HepG2 (cell line): ENCODE results near the gene LBX2. TPM values are rescaled to one million over a fixed set of nuclear protein-coding genes. Genes with fewer than 3 reads are reported as not detected.
A peak's percentile ranks its signal among the peaks of the same experiment; 100 is the strongest.

ENCODE experiments used
- ARID2 ChIP-seq: sonication (generic); formaldehyde crosslinking; IDR thresholded peaks from 2 replicates; pipeline ENCODE4 v1.8.1; 2022; ENCODE audit warnings: mild to moderate bottlenecking, missing genetic modification reagents, borderline replicate concordance
- ARNTL ChIP-seq: sonication (generic); formaldehyde crosslinking; IDR thresholded peaks from 2 replicates; pipeline ENCODE4 v1.4.0; 2020; ENCODE audit warnings: mild to moderate bottlenecking, missing genetic modification reagents
- FOXA3 ChIP-seq: IDR thresholded peaks from 2 replicates; pipeline ENCODE4 v1.6.1; 2016; ENCODE audit warnings: missing genetic modification reagents, missing compliant biosample characterization
- GATA4 ChIP-seq: sonication (generic); IDR thresholded peaks from 2 replicates; pipeline ENCODE4 v1.6.1; 2016; ENCODE audit warnings: antibody characterized with exemption, low read depth, borderline replicate concordance
- JDP2 ChIP-seq: sonication (generic); formaldehyde crosslinking; IDR thresholded peaks from 2 replicates; pipeline ENCODE4 v1.8.1; 2022; ENCODE audit warnings: missing genetic modification reagents, borderline replicate concordance
- KLF15 ChIP-seq: sonication (generic); formaldehyde crosslinking; IDR thresholded peaks from 2 replicates; pipeline ENCODE4 v1.8.1; 2023; ENCODE audit warnings: borderline replicate concordance, mild to moderate bottlenecking, inconsistent platforms, missing genetic modification reagents, mixed read lengths
- KLF6 ChIP-seq: IDR thresholded peaks from 2 replicates; pipeline ENCODE4 v1.8.0; 2016; ENCODE audit warnings: missing biosample characterization, missing genetic modification reagents
- KMT2A ChIP-seq: sonication (generic); formaldehyde crosslinking; IDR thresholded peaks from 2 replicates; pipeline ENCODE4 v1.4.0; 2020; ENCODE audit warnings: missing genetic modification reagents
- MED13 ChIP-seq: sonication (generic); formaldehyde crosslinking; IDR thresholded peaks from 2 replicates; pipeline ENCODE4 v1.5.0; 2020; ENCODE audit warnings: missing genetic modification reagents
- NAIF1 ChIP-seq: sonication (generic); formaldehyde crosslinking; IDR thresholded peaks from 2 replicates; pipeline ENCODE4 v1.5.0; 2020; ENCODE audit warnings: mild to moderate bottlenecking, missing genetic modification reagents, borderline replicate concordance
- NCOR1 ChIP-seq: fragments of 200-600 bp; sonication (generic); IDR thresholded peaks from 2 replicates; pipeline ENCODE4 v1.7.0; 2017; ENCODE audit warnings: antibody characterized with exemption, low read length, borderline replicate concordance
- RNF219 ChIP-seq: sonication (generic); formaldehyde crosslinking; IDR thresholded peaks from 2 replicates; pipeline ENCODE4 v1.5.0; 2020; ENCODE audit warnings: mild to moderate bottlenecking, missing genetic modification reagents
- RORA ChIP-seq: sonication (generic); formaldehyde crosslinking; IDR thresholded peaks from 2 replicates; pipeline ENCODE4 v1.5.0; 2020; ENCODE audit warnings: mild to moderate bottlenecking, missing genetic modification reagents, moderate library complexity
- SNAPC2 ChIP-seq: sonication (generic); formaldehyde crosslinking; IDR thresholded peaks from 2 replicates; pipeline ENCODE4 v1.8.1; 2022; ENCODE audit warnings: mild to moderate bottlenecking, missing genetic modification reagents
- SP4 ChIP-seq: sonication (generic); formaldehyde crosslinking; IDR thresholded peaks from 2 replicates; pipeline ENCODE4 v1.8.1; 2023; ENCODE audit warnings: mild to moderate bottlenecking, missing genetic modification reagents
- SRSF4 ChIP-seq: fragments of 200-400 bp; formaldehyde crosslinking; IDR thresholded peaks from one replicate; pipeline ENCODE4 v1.6.1; 2018; ENCODE audit warnings: mild to moderate bottlenecking, low read depth, low read length, moderate library complexity; ENCODE audit not compliant: poor library complexity, severe bottlenecking
- SYNCRIP ChIP-seq: fragments of 200-400 bp; formaldehyde crosslinking; IDR thresholded peaks from 2 replicates; pipeline ENCODE4 v1.6.1; 2018; ENCODE audit warnings: mild to moderate bottlenecking, low read depth, low read length; ENCODE audit not compliant: insufficient read depth
- TBL1XR1 ChIP-seq: fragments of 150-350 bp; IDR thresholded peaks from 2 replicates; pipeline ENCODE4 v1.6.1; 2014; ENCODE audit warnings: borderline replicate concordance, low read length; ENCODE audit not compliant: partially characterized antibody
- TBP ChIP-seq: sonication (generic); formaldehyde crosslinking; IDR thresholded peaks from 2 replicates; pipeline ENCODE4 v1.5.0; 2020; ENCODE audit warnings: missing genetic modification reagents
- ZFAT ChIP-seq: sonication (generic); formaldehyde crosslinking; conservative IDR thresholded peaks from 2 replicates; pipeline ENCODE4 v1.8.1; 2023; ENCODE audit warnings: missing genetic modification reagents, inconsistent platforms
- ZFP36L2 ChIP-seq: sonication (generic); formaldehyde crosslinking; IDR thresholded peaks from 2 replicates; pipeline ENCODE4 v1.4.0; 2020; ENCODE audit warnings: missing genetic modification reagents
- ZFP37 ChIP-seq: sonication (generic); formaldehyde crosslinking; IDR thresholded peaks from 2 replicates; pipeline ENCODE4 v1.4.0; 2020; ENCODE audit warnings: missing genetic modification reagents, borderline replicate concordance
- ZNF235 ChIP-seq: sonication (generic); formaldehyde crosslinking; IDR thresholded peaks from 2 replicates; pipeline ENCODE4 v1.8.1; 2023; ENCODE audit warnings: mild to moderate bottlenecking, missing genetic modification reagents, borderline replicate concordance
- ZNF275 ChIP-seq: sonication (generic); formaldehyde crosslinking; IDR thresholded peaks from 2 replicates; pipeline ENCODE4 v1.8.0; 2022; ENCODE audit warnings: missing genetic modification reagents, mild to moderate bottlenecking, inconsistent platforms, borderline replicate concordance
- ZNF670 ChIP-seq: sonication (generic); formaldehyde crosslinking; IDR thresholded peaks from 2 replicates; pipeline ENCODE4 v1.8.0; 2022; ENCODE audit warnings: mild to moderate bottlenecking, missing genetic modification reagents, borderline replicate concordance
- ZNF878 ChIP-seq: sonication (generic); formaldehyde crosslinking; IDR thresholded peaks from 2 replicates; pipeline ENCODE4 v1.8.1; 2023; ENCODE audit warnings: mild to moderate bottlenecking, missing genetic modification reagents, moderate library complexity
- polyA plus RNA-seq, 8 experiments: library from polyadenylated mRNA; depleted of rRNA in 3 of 8; stranded (reverse) in 7 of 8; unstranded in 1 of 8; fragments of >200 nt; fragmentation: Illumina TruSeq in 4 of 8; extraction: Trizol in 4 of 8; gene quantifications; 2 replicates each; pipeline versions ENCODE4 v1.2.1 to v1.2.3, GENCODE V29; 2011 to 2016; ENCODE audit warnings: low read depth in 4 of 8, missing spikeins in 1 of 8, mixed read lengths in 1 of 8; ENCODE audit not compliant: insufficient read depth in 1 of 8
- total RNA-seq, 5 experiments: library from RNA; depleted of rRNA; stranded (reverse); fragments of >200 nt; fragmentation: Illumina TruSeq; extraction: Trizol; gene quantifications; 2 replicates each; pipeline ENCODE4 v1.2.3, GENCODE V29; 2016; ENCODE audit warnings: low read depth in 1 of 5

The LBX2 gene
- total and polyA plus RNA-seq, 2 of the 13 experiments (the other 11 are each of a cell fraction or from before 2014, with no cell fraction given): 6.4 to 8.1 TPM

GRCh38 chr2:74472086-74472944 is 27.1 kb downstream of the LBX2 start, which contains the start of gene MRPL53 (continued):
- TF ChIP-seq TBL1XR1: peak; percentile 54
- 0 out of 2 replicates have a peak, but pooled peaks have one; percentile 14 for TF ChIP-seq TBP (CRISPR knock-in tag)
- peak; percentile 56; the same call in 1 of the 2 replicates for TF ChIP-seq ZNF275 (CRISPR knock-in tag)
- TF ChIP-seq KMT2A (CRISPR knock-in tag): peak; percentile 99
- peak; percentile 94 for TF ChIP-seq ARID2
- TF ChIP-seq KLF15: peak; percentile 49; the same call in 1 of the 2 replicates
- no peak for TF ChIP-seq SYNCRIP
- TF ChIP-seq SRSF4: no peak
- TF ChIP-seq GATA4: peak; percentile 46; the same call in 1 of the 2 replicates
- peak; percentile 16; the same call in 1 of the 2 replicates for TF ChIP-seq ZFP36L2 (CRISPR knock-in tag)
- TF ChIP-seq KLF6 (CRISPR knock-in tag): peak; percentile 93
- no peak for TF ChIP-seq MED13 (CRISPR knock-in tag)
- peak; percentile 47; the same call in 1 of the 2 replicates for TF ChIP-seq ARNTL (CRISPR knock-in tag)
- peak; percentile 70; the same call in 1 of the 2 replicates for TF ChIP-seq ZNF878
- peak; percentile 88 for TF ChIP-seq NAIF1 (CRISPR knock-in tag)
- peak; percentile 62; the same call in 1 of the 2 replicates for TF ChIP-seq NCOR1
- TF ChIP-seq RNF219 (CRISPR knock-in tag): no peak
- TF ChIP-seq ZNF235 (CRISPR knock-in tag): peak; percentile 93
- TF ChIP-seq JDP2: no peak; the same call in 1 of the 2 replicates
- peak; percentile 84 for TF ChIP-seq SNAPC2
- peak; percentile 70; the same call in 1 of the 2 replicates for TF ChIP-seq FOXA3 (CRISPR knock-in tag)
- TF ChIP-seq ZFP37: peak; percentile 85; the same call in 1 of the 2 replicates
- no peak for TF ChIP-seq RORA (CRISPR knock-in tag)
- TF ChIP-seq SP4 (CRISPR knock-in tag): peak; percentile 74; the same call in 1 of the 2 replicates
- peak; percentile 98; the same call in 1 of the 2 replicates for TF ChIP-seq ZNF670 (CRISPR knock-in tag)
- no peak for TF ChIP-seq ZFAT (CRISPR knock-in tag)
